Measurements from ENCODE around the gene UCP1.

Gene UCP1

GRCh38 chr4:140568507-140569306 is at the start of gene UCP1:
Gene UCP1 (minus strand): TSS chr4:140568961. CDS start chr4:140568729, 232 bp downstream.
- DNase-seq (ENCODE audit: low read depth) = no peak

GRCh38 chr4:140617499-140618248 is 48.9 kb upstream of the UCP1 start:
- DNase-seq (ENCODE audit: low read depth) = no peak

- DNase-seq (ENCODE audit: low read depth) = no peak
Measured at GRCh38 chr4:140615451-140615850, 46.7 kb upstream of the UCP1 start.

GRCh38 chr4:140612357-140612756 is 43.6 kb upstream of the UCP1 start:
- no peak for DNase-seq (ENCODE audit: low read depth)

DNA sequence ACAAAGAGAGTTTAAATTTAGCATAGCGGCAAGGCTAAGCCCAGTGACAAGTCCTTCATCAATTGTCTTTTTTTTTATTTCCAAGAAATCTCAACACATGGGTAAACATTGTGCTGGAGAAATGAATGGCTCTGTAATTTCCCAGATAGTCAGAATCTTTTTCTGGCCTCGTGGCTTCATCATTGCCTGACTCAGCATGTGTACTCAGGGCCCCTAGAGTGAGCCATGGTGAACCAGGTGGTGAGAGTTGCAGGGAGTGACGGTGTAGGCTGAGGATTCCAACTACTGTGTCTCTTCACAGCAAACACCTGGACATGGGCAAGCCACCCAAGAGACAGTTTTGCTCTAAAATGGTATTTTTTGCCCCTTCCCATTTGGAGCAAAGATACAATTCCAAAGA is 43.1 kb upstream of the UCP1 start:
- DNase-seq (ENCODE audit: low read depth) = no peak

- no peak for DNase-seq (ENCODE audit: low read depth)
Measured at GRCh38 chr4:140609548-140610425, 41.0 kb upstream of the UCP1 start.

DNA sequence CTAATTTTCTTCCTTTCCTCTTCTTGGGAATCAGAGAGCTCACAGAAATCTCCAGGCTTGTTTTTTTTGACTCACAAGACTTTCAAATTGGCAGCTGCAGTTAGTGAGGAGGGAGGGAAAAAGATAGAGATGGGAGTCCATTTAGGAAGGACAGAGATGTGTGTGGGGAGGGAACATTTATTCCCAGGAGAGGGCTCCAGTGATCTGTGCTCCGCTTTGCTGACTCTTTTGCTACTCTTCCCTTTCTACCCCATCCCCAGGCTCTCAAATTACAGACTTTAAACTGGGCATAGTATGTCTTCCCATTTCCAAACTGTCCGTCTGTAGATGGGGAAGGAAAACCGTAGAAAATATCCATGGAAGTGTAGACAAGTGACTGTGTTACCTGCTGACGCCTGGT is 39.1 kb upstream of the UCP1 start:
- no peak for DNase-seq (ENCODE audit: low read depth)

GRCh38 chr4:140604544-140604943 is 35.8 kb upstream of the UCP1 start:
- DNase-seq (ENCODE audit: low read depth) = no peak

- DNase-seq (ENCODE audit: low read depth) = no peak
Measured at GRCh38 chr4:140603286-140603685, 34.5 kb upstream of the UCP1 start.

GRCh38 chr4:140602714-140603113 is 34.0 kb upstream of the UCP1 start:
- DNase-seq (ENCODE audit: low read depth) = no peak

- DNase-seq (ENCODE audit: low read depth) = no peak
Measured at GRCh38 chr4:140600408-140600807, 31.6 kb upstream of the UCP1 start.

GRCh38 chr4:140595065-140595464 is 26.3 kb upstream of the UCP1 start:
- no peak for DNase-seq (ENCODE audit: low read depth)

- DNase-seq (ENCODE audit: low read depth) = no peak
Measured at GRCh38 chr4:140584439-140584838, 15.7 kb upstream of the UCP1 start.

DNA sequence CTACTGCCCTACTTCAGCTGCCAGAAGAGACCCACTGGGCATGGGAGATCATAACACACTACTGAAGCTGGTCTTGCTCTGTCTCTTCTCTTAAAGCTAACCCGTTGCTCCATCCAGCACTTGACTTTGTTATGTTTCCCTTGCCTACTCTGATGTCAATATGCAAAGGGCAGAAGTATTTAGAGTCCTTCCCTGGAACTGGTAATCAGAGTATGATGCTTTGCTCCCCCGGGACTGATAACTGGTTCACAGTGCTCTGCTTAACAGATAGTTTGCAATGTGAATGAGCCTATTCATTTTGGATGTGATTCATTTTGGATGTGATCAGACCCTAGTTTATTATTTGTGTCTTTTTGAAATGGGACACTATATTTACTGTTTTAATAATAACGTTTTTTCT is 12.3 kb upstream of the UCP1 start:
- no peak for DNase-seq (ENCODE audit: low read depth)

DNA sequence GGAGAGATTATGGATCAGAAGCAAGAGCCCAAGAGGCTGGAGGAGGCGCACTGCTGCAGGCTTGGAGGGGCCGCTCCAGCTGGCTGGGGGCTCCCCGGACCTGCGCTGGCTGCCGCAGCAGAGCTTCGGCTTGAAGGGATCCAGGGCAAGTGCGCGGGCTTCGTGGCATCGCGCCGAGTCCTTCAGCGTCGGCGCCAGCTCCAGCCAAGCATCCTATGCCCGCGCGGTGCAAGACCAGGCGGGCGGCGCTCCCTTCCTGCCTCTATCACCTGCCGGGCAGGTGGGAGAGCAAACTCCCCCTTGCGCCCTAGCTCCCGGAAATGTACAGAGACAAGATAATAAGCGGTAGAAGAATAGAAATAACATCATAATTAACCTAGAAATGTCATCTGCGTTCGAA is 10.5 kb upstream of the UCP1 start:
- no peak for DNase-seq (ENCODE audit: low read depth)

DNA sequence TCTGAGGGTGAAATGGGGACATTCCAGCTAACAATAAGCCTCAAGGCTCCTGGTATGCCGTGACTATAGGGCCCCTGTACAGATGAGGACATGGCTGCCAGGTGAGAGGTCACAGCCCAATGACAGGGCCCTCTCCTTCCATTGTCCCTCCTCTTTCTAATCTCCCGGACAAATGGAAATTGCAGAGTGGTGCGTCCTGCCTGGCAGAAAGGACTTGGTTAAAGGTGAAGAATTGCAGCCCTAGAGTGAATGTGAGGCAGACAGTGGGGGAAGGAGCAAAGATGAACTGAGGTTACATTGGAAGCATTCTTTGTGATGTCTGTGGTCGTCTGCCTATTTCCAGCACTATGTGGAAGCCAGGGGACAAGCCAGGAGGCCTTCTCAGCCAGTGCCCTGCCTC is 6.7 kb upstream of the UCP1 start:
- no peak for DNase-seq (ENCODE audit: low read depth)

- DNase-seq (ENCODE audit: low read depth) = no peak
Measured at GRCh38 chr4:140571620-140572019, 2.9 kb upstream of the UCP1 start.

DNA sequence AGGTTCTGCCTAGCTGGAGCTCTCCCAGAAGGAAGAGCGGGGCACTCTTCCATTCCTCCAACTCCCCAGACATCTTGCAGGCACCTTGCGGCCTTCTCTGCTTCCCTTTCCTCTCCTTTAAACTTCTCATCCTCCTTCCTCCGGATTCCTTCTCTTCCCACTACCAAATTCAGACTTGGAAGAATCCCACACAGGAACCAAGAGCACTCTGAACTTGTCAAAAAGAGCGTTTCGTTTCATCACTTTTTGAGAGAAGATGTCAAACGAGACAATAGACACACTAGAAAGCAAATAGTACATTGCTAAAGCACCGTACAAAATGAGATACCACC is 512 bp upstream of the UCP1 start:
- DNase-seq (ENCODE audit: low read depth) = no peak

DNA sequence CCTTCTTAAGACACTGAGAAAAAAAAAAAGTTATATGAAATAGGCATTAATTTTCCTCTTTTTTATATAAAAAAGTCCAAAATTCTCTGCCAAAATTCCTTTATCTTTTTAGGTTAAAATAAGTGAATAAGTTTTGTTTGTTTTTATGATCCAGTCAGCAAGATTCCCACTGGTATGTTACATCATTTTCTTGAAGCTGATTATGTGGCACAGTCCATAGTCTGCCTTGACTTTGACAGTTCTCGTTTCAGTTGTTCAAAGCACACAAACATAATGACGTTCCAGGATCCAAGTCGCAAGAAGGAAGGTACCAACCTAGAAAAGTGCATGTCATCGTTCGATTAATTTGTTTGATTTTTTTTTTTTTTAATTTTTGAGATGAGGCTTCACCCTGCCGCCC is 9.1 kb downstream of the UCP1 start:
- no peak for DNase-seq (ENCODE audit: low read depth)

GRCh38 chr4:140557831-140558435 is 10.8 kb downstream of the UCP1 start:
- no peak for DNase-seq (ENCODE audit: low read depth)

DNA sequence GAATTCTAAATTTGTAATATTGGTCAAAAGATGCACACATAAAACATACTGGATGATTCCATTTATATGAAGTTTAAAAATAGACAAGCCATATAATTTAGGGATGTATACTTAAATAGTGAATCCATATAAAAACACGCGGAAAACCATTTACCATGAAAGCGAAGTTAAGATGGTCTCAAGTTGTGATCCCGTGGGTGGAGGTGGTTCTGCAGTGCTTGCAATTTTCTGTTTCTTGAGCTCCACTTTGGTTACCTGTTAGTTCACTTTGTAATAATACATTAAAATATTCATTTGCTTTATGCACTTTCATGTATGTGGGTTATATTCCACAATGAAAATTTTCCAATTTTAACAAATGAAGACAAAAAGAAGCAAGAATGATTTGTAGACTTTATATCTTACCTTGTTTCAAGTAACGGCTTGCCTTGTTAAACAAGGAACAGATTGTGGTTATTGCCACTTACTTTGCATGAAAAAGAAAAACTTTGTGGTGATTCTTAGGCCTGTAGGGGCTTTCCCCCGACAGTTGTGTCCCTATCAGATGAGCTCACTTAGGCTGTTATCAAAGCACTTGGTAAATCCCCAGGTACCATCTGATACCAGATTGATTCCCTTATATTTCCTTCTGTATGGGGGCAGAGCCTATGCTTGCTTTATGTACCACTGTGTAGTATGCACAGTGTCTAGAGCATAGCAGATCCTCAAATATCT is 12.2 kb downstream of the UCP1 start:
- no peak for DNase-seq (ENCODE audit: low read depth)
